ENCODE results near the gene FBXO21.

DNA sequence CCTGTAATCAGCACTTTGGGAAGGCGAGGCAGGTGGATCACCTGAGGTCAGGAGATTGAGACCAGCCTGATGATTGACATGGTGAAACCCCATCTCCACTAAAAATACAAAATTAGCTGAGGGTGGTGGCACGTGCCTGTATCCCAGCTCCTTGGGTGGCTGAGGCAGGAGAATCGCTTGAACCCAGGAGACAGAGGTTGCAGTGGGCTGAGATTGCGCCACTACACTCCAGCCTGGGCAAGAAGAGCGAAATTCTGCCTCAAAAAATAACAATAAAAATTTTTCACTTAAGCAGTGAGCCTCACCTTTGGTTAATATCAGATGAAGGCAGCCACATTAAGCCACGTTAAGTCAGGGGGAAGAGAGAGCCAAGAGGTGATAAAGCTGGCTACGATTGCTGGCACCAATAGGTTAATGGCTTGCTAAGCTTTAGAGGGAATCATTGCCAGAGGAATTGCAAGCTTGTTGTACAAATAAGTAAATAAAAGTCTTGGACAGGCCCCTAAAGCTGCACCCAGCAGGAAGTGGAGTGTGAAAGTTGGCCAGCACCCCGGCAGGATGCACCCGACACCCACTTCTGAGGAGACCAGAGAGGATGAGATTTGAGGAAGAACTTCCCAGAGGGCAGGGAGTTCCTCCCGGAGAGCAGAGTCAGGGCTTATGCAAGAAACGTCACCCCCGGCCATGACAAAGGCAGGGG lies 49.7 kb downstream of the FBXO21 start:
- TF ChIP-seq, protein P1, sequence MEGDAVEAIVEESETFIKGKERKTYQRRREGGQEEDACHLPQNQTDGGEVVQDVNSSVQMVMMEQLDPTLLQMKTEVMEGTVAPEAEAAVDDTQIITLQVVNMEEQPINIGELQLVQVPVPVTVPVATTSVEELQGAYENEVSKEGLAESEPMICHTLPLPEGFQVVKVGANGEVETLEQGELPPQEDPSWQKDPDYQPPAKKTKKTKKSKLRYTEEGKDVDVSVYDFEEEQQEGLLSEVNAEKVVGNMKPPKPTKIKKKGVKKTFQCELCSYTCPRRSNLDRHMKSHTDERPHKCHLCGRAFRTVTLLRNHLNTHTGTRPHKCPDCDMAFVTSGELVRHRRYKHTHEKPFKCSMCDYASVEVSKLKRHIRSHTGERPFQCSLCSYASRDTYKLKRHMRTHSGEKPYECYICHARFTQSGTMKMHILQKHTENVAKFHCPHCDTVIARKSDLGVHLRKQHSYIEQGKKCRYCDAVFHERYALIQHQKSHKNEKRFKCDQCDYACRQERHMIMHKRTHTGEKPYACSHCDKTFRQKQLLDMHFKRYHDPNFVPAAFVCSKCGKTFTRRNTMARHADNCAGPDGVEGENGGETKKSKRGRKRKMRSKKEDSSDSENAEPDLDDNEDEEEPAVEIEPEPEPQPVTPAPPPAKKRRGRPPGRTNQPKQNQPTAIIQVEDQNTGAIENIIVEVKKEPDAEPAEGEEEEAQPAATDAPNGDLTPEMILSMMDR (IDR thresholded peaks at IDR 0.05), result no peak
- no peak for TF ChIP-seq EZH2phosphoT487 (IDR thresholded peaks at IDR 0.05)
- TF ChIP-seq EZH2 (IDR thresholded peaks at IDR 0.05), result no peak

All from neural progenitor cell (in vitro differentiated cells).